HG02610 (cell line): ENCODE measurements around the gene KIAA0232.
A peak's percentile ranks its signal among the peaks of the same experiment; 100 is the strongest.
"Not testable (repeated sequence)": the region's sequence is repeated elsewhere in the genome, so short reads cannot be mapped to it uniquely, and the experiment has no call there.

Experiments
- ATAC-seq: cut with Tn5 transposase; IDR thresholded peaks from one replicate; pipeline ENCODE4 v1.9.1; 2021; ENCODE audit warnings: mild to moderate bottlenecking, moderate library complexity; ENCODE audit not compliant: unreplicated experiment

Gene KIAA0232

GRCh38 chr4:6775746-6776145 is 6.8 kb upstream of the KIAA0232 start:
- ATAC-seq: no peak

- no peak for ATAC-seq
Measured at GRCh38 chr4:6776920-6777635, 5.4 kb upstream of the KIAA0232 start.

GRCh38 chr4:6777636-6778281 is 4.8 kb upstream of the KIAA0232 start:
- ATAC-seq: no peak

- ATAC-seq: no peak
Measured at GRCh38 chr4:6778435-6778834, 4.1 kb upstream of the KIAA0232 start.

- ATAC-seq: no peak
Measured at GRCh38 chr4:6779667-6780565, 2.6 kb upstream of the KIAA0232 start.

GRCh38 chr4:6781113-6781512 is 1.4 kb upstream of the KIAA0232 start:
- no peak for ATAC-seq

GRCh38 chr4:6781561-6781960 is 966 bp upstream of the KIAA0232 start:
- no peak for ATAC-seq

- no peak for ATAC-seq
Measured at GRCh38 chr4:6782846-6783110, 251 bp downstream of the KIAA0232 start.

GRCh38 chr4:6783111-6783981 is 819 bp downstream of the KIAA0232 start:
- peak; percentile 76 for ATAC-seq

GRCh38 chr4:6785572-6785925 is 3.0 kb downstream of the KIAA0232 start:
- no peak for ATAC-seq

GRCh38 chr4:6788123-6788522 is 5.6 kb downstream of the KIAA0232 start:
- ATAC-seq: no peak

- ATAC-seq: not testable (repeated sequence)
Measured at GRCh38 chr4:6791245-6791644, 8.7 kb downstream of the KIAA0232 start.

- not testable (repeated sequence) for ATAC-seq
Measured at GRCh38 chr4:6791796-6792195, 9.3 kb downstream of the KIAA0232 start.

- ATAC-seq: no peak
Measured at GRCh38 chr4:6794189-6794588, 11.7 kb downstream of the KIAA0232 start.

- ATAC-seq: no peak
Measured at GRCh38 chr4:6795821-6796220, 13.3 kb downstream of the KIAA0232 start.

- not testable (repeated sequence) for ATAC-seq
Measured at GRCh38 chr4:6797368-6797767, 14.8 kb downstream of the KIAA0232 start.

GRCh38 chr4:6799091-6799490 is 16.6 kb downstream of the KIAA0232 start:
- no peak for ATAC-seq

GRCh38 chr4:6802025-6802424 is 19.5 kb downstream of the KIAA0232 start:
- no peak for ATAC-seq

GRCh38 chr4:6802626-6803025 is 20.1 kb downstream of the KIAA0232 start:
- ATAC-seq: no peak

- no peak for ATAC-seq
Measured at GRCh38 chr4:6803246-6803645, 20.7 kb downstream of the KIAA0232 start.
